Activated CD4-positive, alpha-beta T cell treated with anti-CD3 and anti-CD28 coated beads, Interleukin-2, amount 50 U/mL, for 1 hour (primary cell): Measurements from ENCODE around the gene CENPF.

Experiments used
- DNase-seq: peaks from one replicate; pipeline ENCODE4 v3.0.0-alpha.2; 2020

The CENPF gene

GRCh38 chr1:214621236-214621635 is 18.2 kb downstream of the CENPF start:
- DNase-seq, result no peak

GRCh38 chr1:214623430-214623829 is 20.4 kb downstream of the CENPF start:
- DNase-seq, result no peak

GRCh38 chr1:214632091-214632490 is 29.1 kb downstream of the CENPF start:
- DNase-seq, result peak; percentile 55

GRCh38 chr1:214633686-214634085 is 30.7 kb downstream of the CENPF start:
- DNase-seq, result no peak

- no peak for DNase-seq
These were observed 31.3 kb downstream of the CENPF start for GRCh38 chr1:214634267-214634666.

- no peak for DNase-seq
These were observed 32.1 kb downstream of the CENPF start for GRCh38 chr1:214635086-214635485.

GRCh38 chr1:214635506-214635905 is 32.5 kb downstream of the CENPF start:
- DNase-seq, result no peak

GRCh38 chr1:214636436-214636835 is 33.4 kb downstream of the CENPF start:
- DNase-seq, result no peak

GRCh38 chr1:214637125-214637524 is 34.1 kb downstream of the CENPF start:
- no peak for DNase-seq

- DNase-seq, result peak; percentile 15
These were observed 34.9 kb downstream of the CENPF start for GRCh38 chr1:214637722-214638458.

- no peak for DNase-seq
These were observed 35.4 kb downstream of the CENPF start for GRCh38 chr1:214638459-214638807.

GRCh38 chr1:214638997-214639396 is 36.0 kb downstream of the CENPF start:
- DNase-seq, result no peak

- DNase-seq, result no peak
These were observed 37.6 kb downstream of the CENPF start for GRCh38 chr1:214640431-214641213.

- DNase-seq, result no peak
These were observed 38.4 kb downstream of the CENPF start for GRCh38 chr1:214641214-214641895.

GRCh38 chr1:214643030-214643429 is 40.0 kb downstream of the CENPF start:
- DNase-seq, result no peak

- no peak for DNase-seq
These were observed 42.7 kb downstream of the CENPF start for GRCh38 chr1:214645712-214646111.

- no peak for DNase-seq
These were observed 45.8 kb downstream of the CENPF start for GRCh38 chr1:214648801-214649200.

GRCh38 chr1:214649607-214650006 is 46.6 kb downstream of the CENPF start:
- DNase-seq, result no peak

GRCh38 chr1:214650664-214651063 is 47.7 kb downstream of the CENPF start:
- DNase-seq, result no peak

GRCh38 chr1:214657299-214657698 is 54.3 kb downstream of the CENPF start:
- DNase-seq, result no peak

GRCh38 chr1:214658175-214658574 is 55.2 kb downstream of the CENPF start:
- no peak for DNase-seq

- no peak for DNase-seq
These were observed 55.8 kb downstream of the CENPF start for GRCh38 chr1:214658785-214659184.

- DNase-seq, result no peak
These were observed 57.2 kb downstream of the CENPF start for GRCh38 chr1:214660190-214660589.

GRCh38 chr1:214660900-214661299 is 57.9 kb downstream of the CENPF start:
- peak; percentile 4 for DNase-seq
